Adipocyte (in vitro differentiated cells): ENCODE data around the gene AP1G2.

Source experiments
- DNase-seq: peaks from one replicate; pipeline ENCODE4 v3.0.0-alpha.2; 2015; ENCODE audit warnings: low read depth
- H3K27me3 ChIP-seq: replicated peaks from 2 replicates; pipeline ENCODE4 v1.7.0; 2013; ENCODE audit warnings: mild to moderate bottlenecking, low read length, moderate library complexity; ENCODE audit not compliant: control insufficient read depth, insufficient read depth
- H3K36me3 ChIP-seq: 2 replicates; pipeline ENCODE4 v1.7.0; 2013; ENCODE audit warnings: low read length, mild to moderate bottlenecking, moderate library complexity; ENCODE audit not compliant: control insufficient read depth, insufficient read depth, severe bottlenecking
- H3K4me1 ChIP-seq: 2 replicates; pipeline ENCODE4 v1.7.0; 2013; ENCODE audit warnings: mild to moderate bottlenecking, low read length, moderate library complexity; ENCODE audit not compliant: control insufficient read depth, insufficient read depth
- H3K4me3 ChIP-seq: 2 replicates; pipeline ENCODE4 v1.7.0; 2013; ENCODE audit warnings: mild to moderate bottlenecking, low read length, moderate library complexity
- H3K9ac ChIP-seq: 2 replicates; pipeline ENCODE4 v1.7.0; 2013; ENCODE audit warnings: mild to moderate bottlenecking, low read length, moderate library complexity
- H3K9me3 ChIP-seq: 2 replicates; pipeline ENCODE4 v1.7.0; 2013; ENCODE audit warnings: mild to moderate bottlenecking, low read length, moderate library complexity; ENCODE audit not compliant: control insufficient read depth

AP1G2 gene

GRCh38 chr14:23568600-23569331 lies 1.2 kb upstream of the AP1G2 start:
- Histone ChIP-seq H3K36me3 (no peaks in the 10 kb centered on the region), H3K4me3 (no peak overlapping the region), H3K9me3 (no peaks in the 10 kb centered on the region), H3K27me3 (peaks cover 13% of the 10 kb centered on the region), H3K9ac (peak overlapping the region; percentile 83), H3K4me1 (peaks cover 3% of the 10 kb centered on the region)
- DNase-seq, result peak; percentile 28

- Histone ChIP-seq H3K36me3 (no peaks in the 10 kb centered on the region), H3K4me1 (peaks cover 3% of the 10 kb centered on the region), H3K27me3 (peaks cover 13% of the 10 kb centered on the region), H3K9ac (peak overlapping the region; percentile 83), H3K4me3 (no peak overlapping the region), H3K9me3 (no peaks in the 10 kb centered on the region)
- DNase-seq, result no peak
Measured at GRCh38 chr14:23568021-23568599, 519 bp upstream of the AP1G2 start.

- Histone ChIP-seq H3K9ac (peak overlapping the region; percentile 83), H3K4me3 (peak overlapping the region; percentile 85), H3K9me3 (no peaks in the 10 kb centered on the region), H3K36me3 (no peaks in the 10 kb centered on the region), H3K27me3 (peaks cover 10% of the 10 kb centered on the region), H3K4me1 (peaks cover 3% of the 10 kb centered on the region)
- DNase-seq, result no peak
Measured at GRCh38 chr14:23566778-23567185, 809 bp downstream of the AP1G2 start.

GRCh38 chr14:23566112-23566777 lies 1.3 kb downstream of the AP1G2 start:
- no peak for DNase-seq
- Histone ChIP-seq H3K9me3 (no peaks in the 10 kb centered on the region), H3K27me3 (peaks cover 9% of the 10 kb centered on the region), H3K9ac (peak overlapping the region; percentile 83), H3K4me3 (no peak overlapping the region), H3K4me1 (peaks cover 3% of the 10 kb centered on the region), H3K36me3 (no peaks in the 10 kb centered on the region)

GRCh38 chr14:23565626-23566025 lies 2.0 kb downstream of the AP1G2 start:
- no peaks in the 10 kb centered on the region for H3K9me3 ChIP-seq
- H3K27me3 ChIP-seq, result peaks cover 7% of the 10 kb centered on the region
- peaks cover 3% of the 10 kb centered on the region for H3K4me1 ChIP-seq
- no peak for DNase-seq
- no peak overlapping the region for H3K4me3 ChIP-seq
- no peak overlapping the region for H3K9ac ChIP-seq
- H3K36me3 ChIP-seq, result no peaks in the 10 kb centered on the region

- no peaks in the 10 kb centered on the region for H3K9me3 ChIP-seq
- H3K4me1 ChIP-seq, result peaks cover 3% of the 10 kb centered on the region
- peaks cover 4% of the 10 kb centered on the region for H3K27me3 ChIP-seq
- no peak overlapping the region for H3K4me3 ChIP-seq
- H3K9ac ChIP-seq, result no peak overlapping the region
- DNase-seq, result no peak
- peaks cover 5% of the 10 kb centered on the region for H3K36me3 ChIP-seq
Measured at GRCh38 chr14:23564876-23565275, 2.7 kb downstream of the AP1G2 start.

- Histone ChIP-seq H3K4me1 (peaks cover 3% of the 10 kb centered on the region), H3K4me3 (no peak overlapping the region), H3K9ac (peak overlapping the region; percentile 12), H3K27me3 (no peaks in the 10 kb centered on the region), H3K36me3 (peaks cover 8% of the 10 kb centered on the region), H3K9me3 (no peaks in the 10 kb centered on the region)
- no peak for DNase-seq
Measured at GRCh38 chr14:23564181-23564812, 3.3 kb downstream of the AP1G2 start.

GRCh38 chr14:23563473-23564180 lies 4.0 kb downstream of the AP1G2 start:
- no peaks in the 10 kb centered on the region for H3K9me3 ChIP-seq
- H3K4me1 ChIP-seq, result peaks cover 3% of the 10 kb centered on the region
- no peak for DNase-seq
- H3K36me3 ChIP-seq, result peaks cover 13% of the 10 kb centered on the region
- peak overlapping the region; percentile 12 for H3K9ac ChIP-seq
- no peaks in the 10 kb centered on the region for H3K27me3 ChIP-seq
- no peak overlapping the region for H3K4me3 ChIP-seq

- Histone ChIP-seq H3K27me3 (no peaks in the 10 kb centered on the region), H3K4me3 (no peak overlapping the region), H3K9me3 (no peaks in the 10 kb centered on the region), H3K4me1 (peaks cover 4% of the 10 kb centered on the region), H3K36me3 (peaks cover 16% of the 10 kb centered on the region), H3K9ac (peak overlapping the region; percentile 12)
- DNase-seq, result peak; percentile 81
Measured at GRCh38 chr14:23562822-23563472, 4.6 kb downstream of the AP1G2 start.

GRCh38 chr14:23561873-23562821 lies 5.4 kb downstream of the AP1G2 start:
- no peak overlapping the region for H3K4me3 ChIP-seq
- H3K9ac ChIP-seq, result no peak overlapping the region
- peaks cover 16% of the 10 kb centered on the region for H3K36me3 ChIP-seq
- peaks cover 12% of the 10 kb centered on the region for H3K4me1 ChIP-seq
- H3K9me3 ChIP-seq, result no peaks in the 10 kb centered on the region
- H3K27me3 ChIP-seq, result no peaks in the 10 kb centered on the region
- DNase-seq, result no peak
